ENCODE data around the gene ENPP7.

The ENPP7 gene

DNA sequence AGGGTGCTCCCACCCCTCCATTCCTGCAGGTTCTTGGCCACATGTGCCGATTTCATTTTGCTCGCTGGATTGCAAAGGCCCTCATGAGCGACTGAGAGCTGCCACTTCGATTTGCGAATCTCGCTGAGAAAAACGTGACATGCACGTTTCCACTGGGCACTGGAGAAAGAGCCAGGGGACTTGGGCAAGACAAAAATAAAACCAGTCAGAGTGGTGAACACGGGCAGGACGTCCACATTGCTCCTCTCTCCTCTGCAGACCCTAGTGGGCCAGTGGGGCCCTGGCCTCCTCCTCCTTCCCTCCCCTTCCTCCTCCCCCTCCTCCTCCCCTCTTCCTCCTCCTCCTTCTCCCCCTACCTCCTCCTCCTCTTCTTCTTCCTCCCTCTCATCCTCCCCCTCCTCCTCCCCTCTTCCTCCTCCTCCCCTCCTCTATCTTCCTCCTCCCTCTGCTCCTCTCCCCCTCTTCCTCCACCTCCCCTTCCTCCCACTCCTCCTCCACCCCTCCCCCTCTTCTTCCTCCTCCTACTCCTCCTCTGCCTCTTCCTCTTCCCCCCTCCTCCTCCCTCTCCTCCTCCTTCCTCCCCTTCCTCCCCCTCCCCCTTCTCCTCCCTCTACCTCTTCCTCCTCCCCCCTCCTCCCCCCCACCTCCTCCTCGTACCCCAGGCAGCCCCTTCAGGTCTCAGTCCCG, 28.1 kb upstream of the ENPP7 start:
- no peak for DNase-seq (ENCODE audit: low read depth)

DNA sequence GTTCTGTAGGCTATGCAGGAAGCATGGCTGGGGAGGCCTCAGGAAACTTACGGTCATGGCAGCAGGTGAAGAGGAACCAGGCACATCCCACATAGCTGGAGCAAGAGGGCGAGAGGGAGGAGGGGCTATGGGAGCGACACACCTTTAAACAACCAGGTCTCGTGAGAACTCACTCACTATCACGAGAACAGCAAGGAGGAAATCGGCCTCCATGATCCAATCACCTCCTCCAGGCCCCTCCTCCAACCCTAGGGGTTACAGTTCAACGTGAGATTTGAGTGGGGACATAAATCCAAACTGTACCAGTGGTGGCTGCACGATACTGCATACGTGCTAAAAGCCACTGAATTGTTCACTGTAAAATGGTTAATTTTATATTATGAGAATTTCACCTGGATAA, 26.1 kb upstream of the ENPP7 start:
- DNase-seq (ENCODE audit: low read depth): no peak

- DNase-seq (ENCODE audit: low read depth): no peak
These were observed 25.1 kb upstream of the ENPP7 start for GRCh38 chr17:79705674-79706073.

DNA sequence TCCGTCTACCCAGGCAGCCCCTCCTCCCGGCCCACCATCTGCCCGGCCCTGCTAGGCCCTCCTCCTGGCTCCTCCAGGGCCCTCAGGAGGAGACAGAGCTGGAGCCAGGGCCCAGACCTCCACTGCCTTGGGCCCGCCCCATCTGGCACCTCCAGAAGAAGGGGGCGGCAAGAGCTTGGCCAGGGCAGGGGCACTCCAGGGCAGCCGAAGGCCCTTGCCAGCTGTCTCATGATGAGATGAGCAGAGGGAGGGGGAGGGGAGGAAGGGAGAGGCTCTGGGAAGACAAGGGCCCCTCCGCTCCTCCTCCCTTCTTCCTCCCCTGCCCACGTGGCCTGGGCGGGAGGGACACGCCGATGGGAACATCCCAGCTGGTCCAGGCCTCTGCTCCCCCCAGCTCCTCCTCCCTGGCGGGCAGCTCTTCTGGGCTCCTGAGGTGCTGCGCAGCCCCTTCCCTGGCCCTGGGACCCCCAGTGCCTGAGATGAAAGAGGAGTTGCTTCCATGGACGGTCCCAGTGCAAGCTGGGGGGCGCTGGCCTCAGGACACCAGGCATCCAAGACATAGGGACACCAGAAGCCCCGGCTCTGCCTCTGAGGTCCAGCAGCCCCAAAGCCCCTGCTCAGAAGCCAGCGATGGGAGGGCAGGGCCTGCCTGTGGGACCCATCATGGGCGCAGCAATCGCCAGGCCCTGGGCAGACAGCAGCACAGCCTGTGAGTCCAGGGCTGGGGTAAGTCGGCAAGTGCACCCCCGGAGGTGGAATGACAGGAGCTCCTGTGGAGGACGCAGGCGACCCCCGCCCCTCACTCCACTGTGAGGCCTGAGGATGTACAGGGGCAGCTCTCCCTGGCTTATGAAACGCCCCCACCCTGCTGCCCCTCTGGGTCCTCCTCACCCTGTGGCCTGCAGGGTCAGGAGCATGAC, 23.6 kb upstream of the ENPP7 start:
- DNase-seq (ENCODE audit: low read depth): no peak

DNA sequence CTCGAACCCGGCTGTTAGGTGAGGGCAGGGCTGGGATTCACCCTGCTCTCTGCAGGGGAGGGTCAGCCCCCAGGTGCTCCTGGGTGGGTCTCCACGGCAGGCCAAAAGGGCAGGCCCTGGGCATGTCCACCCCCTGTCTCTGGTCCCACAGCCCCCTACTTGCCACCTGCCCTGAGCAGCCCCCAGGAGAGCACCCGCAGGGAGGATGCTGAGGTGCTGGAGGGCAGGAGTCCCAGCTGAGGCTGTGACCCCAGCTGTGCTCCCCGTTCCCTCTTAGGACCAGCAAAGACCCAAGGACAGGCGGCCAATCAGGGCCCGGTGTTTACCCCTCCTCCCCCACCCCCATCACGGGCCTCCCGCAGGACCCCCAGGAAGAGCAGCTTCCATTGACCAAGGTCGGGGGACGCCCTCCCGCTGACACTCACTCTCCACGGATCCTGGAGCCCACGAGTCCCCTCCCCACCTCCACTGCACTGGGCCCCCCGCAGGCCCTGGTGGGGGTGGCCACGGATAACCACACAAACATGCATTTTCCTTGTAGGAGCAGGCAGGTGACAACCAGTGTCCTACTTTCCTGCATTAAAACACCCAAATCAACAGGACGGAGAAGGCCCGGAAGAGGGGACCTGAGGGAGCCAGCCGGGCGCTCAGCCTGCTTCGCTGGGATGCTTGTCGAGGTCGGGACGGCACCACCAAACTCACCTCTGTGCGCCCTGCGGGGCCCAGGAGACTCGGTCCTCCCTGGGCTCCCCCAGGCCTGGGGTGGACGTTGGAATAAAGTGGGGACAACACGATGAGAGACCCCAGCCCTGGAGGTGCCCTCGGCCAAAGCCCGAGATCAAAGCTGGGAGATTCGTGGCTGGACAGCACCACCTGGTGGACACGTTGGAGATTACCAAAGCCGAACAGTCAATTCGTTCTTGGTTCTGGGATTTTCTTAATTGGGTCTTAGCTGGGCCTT, 22.5 kb upstream of the ENPP7 start:
- DNase-seq (ENCODE audit: low read depth): peak; percentile 8

DNA sequence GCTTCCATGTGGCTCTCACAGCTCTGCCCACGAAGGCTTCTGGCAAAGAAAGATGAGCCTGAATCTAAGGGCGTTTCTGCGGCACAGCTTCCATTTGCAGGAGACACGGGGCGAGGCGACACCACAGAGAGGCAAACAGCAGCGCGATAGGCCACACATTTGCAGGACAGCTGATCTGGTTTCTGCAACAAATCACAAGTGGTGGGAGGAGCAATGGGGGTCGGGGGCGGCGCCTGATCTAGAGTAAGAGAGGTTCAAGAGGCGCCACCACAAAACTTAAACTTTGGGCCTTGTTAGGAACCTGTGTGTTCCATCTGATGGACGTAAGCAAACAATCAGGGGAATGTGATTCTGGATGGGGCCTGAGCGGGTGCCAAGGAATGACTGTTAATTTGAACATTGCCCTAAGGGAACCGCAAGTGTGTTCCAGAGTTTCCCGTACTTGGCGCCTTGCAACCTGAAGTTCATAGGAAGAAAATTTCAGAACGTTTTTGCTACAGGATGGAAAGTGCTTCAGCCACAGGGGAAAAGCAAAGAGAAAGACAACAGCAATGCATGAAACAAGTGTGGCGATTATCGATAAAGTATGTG, 18.9 kb upstream of the ENPP7 start:
- DNase-seq (ENCODE audit: low read depth): no peak

DNA sequence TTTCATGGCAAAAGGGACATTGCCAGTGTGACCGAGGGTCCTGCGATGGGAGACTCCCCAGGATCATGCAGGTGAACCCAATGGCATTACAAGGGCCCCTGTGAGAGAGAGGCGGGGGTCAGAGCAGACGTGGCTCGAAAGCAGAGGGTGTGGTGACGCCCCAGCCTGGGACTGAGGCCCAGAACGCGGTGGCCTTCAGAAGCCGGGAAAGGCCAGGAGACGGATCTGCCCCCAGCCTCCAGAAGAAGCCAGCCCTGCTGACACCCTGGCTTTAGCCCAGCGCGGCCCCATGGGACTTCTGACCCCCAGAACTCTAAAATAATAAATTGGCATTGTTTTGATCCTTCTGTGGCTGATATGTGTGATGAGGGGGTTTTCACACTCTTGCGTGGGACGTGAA, 17.4 kb upstream of the ENPP7 start:
- DNase-seq (ENCODE audit: low read depth): no peak

GRCh38 chr17:79714176-79715097, 16.3 kb upstream of the ENPP7 start:
- no peak for DNase-seq (ENCODE audit: low read depth)

DNA sequence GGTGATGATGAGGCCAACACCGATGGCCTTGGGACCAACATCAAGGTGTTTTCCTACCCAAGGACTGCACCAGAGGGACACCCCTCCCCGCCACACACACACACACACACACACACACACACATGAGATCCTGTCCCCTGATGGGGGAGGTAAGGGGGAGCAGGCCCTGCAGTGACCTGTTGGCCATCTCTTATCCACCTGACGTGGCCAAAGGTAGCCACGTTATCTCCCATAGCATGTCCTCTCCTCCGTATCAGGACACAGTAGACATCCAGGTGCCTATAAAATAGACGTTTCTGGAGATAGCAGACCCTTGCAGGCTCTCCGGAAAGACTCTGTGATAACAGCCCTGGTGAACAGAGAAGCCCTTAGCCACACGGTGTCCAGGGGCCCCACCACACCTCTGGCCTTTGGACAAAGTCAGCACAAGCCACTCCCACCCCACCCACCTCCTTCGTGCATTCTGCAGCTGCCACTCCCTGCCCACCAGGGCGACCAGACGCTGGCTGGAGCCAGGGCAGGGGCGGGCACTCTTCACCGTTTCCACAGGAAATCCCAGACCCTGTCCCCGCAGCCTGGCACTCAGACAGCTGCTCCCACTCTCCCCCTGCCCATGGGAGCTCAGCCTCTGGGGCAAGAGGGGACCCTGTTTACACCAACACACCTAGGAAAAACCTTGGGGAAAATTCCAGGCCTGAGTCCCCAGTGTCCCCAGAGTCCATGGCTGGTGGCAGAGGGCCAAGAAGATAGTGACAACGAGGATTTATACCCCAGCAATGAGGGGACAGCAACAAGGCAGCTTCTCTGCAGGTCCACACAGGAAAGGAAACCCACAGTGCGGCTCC, 15.4 kb upstream of the ENPP7 start:
- DNase-seq (ENCODE audit: low read depth): no peak

GRCh38 chr17:79715943-79716797, 14.6 kb upstream of the ENPP7 start:
- DNase-seq (ENCODE audit: low read depth): no peak

- DNase-seq (ENCODE audit: low read depth): no peak
These were observed 9.9 kb upstream of the ENPP7 start for GRCh38 chr17:79720705-79721292.

- DNase-seq (ENCODE audit: low read depth): no peak
These were observed 8.6 kb upstream of the ENPP7 start for GRCh38 chr17:79721993-79722671.

GRCh38 chr17:79722787-79723186, 8.0 kb upstream of the ENPP7 start:
- no peak for DNase-seq (ENCODE audit: low read depth)

GRCh38 chr17:79728169-79728907, 2.4 kb upstream of the ENPP7 start:
- peak; percentile 66 for DNase-seq (ENCODE audit: low read depth)

DNA sequence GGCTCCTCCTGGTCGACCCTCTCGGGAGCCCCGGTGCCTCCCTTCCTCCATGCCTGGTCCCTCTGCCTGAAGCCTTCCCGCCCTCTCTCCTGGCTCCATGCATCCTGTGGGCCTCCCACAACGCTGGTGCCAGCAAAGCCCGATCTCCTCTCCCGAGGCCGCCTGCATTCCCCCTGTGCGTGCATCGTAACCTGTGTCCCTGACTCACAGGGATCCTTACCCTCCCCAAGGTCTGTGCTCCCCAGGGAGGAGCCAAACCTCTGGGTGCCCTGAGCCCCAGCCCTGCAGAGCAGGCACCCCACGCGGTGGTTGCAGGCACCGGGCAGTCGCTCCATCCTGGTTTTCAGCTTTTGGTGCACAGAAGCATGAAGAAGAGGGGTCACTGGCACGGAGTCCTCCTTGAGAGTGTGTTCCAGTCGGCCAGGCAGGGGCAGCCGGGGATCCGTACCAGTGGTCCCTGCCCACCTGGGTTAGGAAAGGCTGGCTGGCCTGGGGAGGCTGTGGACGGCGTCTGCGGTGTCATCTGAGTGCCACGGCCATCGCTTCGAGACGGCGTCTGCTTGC, 1.8 kb upstream of the ENPP7 start:
- no peak for DNase-seq (ENCODE audit: low read depth)

GRCh38 chr17:79729761-79730160, 982 bp upstream of the ENPP7 start:
- no peak for DNase-seq (ENCODE audit: low read depth)

GRCh38 chr17:79730437-79730768, 340 bp upstream of the ENPP7 start:
- no peak for DNase-seq (ENCODE audit: low read depth)
